Stomach (tissue), 4 donors: ENCODE results near the gene FHIP1A.

Source experiments
- CTCF ChIP-seq, 7 experiments: fragments of 450-650 bp in 4 of 7; fragments of 200-600 bp in 3 of 7; sonication (generic) in 3 of 7; IDR thresholded peaks; one replicate each; pipeline ENCODE4 v1.5.1; 2016 to 2019; ENCODE audit warnings: antibody characterized with exemption in 7 of 7, control low read depth in 2 of 7, mild to moderate bottlenecking in 1 of 7
- EP300 ChIP-seq: sonication (generic); formaldehyde crosslinking; IDR thresholded peaks from one replicate; pipeline ENCODE4 v1.6.1; 2017; ENCODE audit warnings: antibody characterized with exemption
- POLR2A ChIP-seq, 4 donors: fragments of 450-650 bp; IDR thresholded peaks; one replicate each; pipeline ENCODE4 v1.6.1; 2016; ENCODE audit warnings: antibody characterized with exemption in 4 of 4, control low read depth in 2 of 4, mild to moderate bottlenecking in 1 of 4, moderate library complexity in 1 of 4
- POLR2AphosphoS5 ChIP-seq, 3 donors: sonication (generic); formaldehyde crosslinking; IDR thresholded peaks; one replicate each; pipeline ENCODE4 v1.6.1; 2016; ENCODE audit warnings: antibody characterized with exemption in 3 of 3

- TF ChIP-seq CTCF (IDR thresholded peaks at IDR 0.05) (no peak), POLR2A (IDR thresholded peaks at IDR 0.05) (no peak), POLR2AphosphoS5 (IDR thresholded peaks at IDR 0.05) (no peak), EP300 (no peak)
Measured at GRCh38 chr4:151428346-151428745, 19.4 kb downstream of the FHIP1A start.
